AG04450 (cell line): Measurements from ENCODE around the gene TSR1. TPM values are rescaled to one million over a fixed set of nuclear protein-coding genes. Genes with fewer than 3 reads are reported as not detected.

Source experiments
- CTCF ChIA-PET: fragments of 300-600, 350-600 bp; formaldehyde crosslinking; extraction: SDS; loops from one replicate; lab custom pipeline; 2022; ENCODE audit warnings: antibody characterized with exemption, inconsistent platforms; lab: Charles Lee
- POLR2A ChIA-PET: fragments of 350-600 bp; formaldehyde crosslinking; extraction: SDS; loops from one replicate; lab custom pipeline; 2021; ENCODE audit warnings: antibody characterized with exemption, inconsistent platforms; lab: Yijun Ruan, JAX
- DNase-seq: peaks from one replicate; pipeline ENCODE4 v3.0.0-alpha.2; 2011; ENCODE audit warnings: low read depth, low spot score
- H3K27ac ChIP-seq: one replicate; pipeline ENCODE4 v1.5.1; 2012; ENCODE audit warnings: low read depth, low read length, control low read depth
- H3K27me3 ChIP-seq: one replicate; pipeline ENCODE4 v1.6.0; 2012; ENCODE audit warnings: low read length; ENCODE audit not compliant: control insufficient read depth, insufficient read depth
- H3K4me3 ChIP-seq: 2 replicates; pipeline ENCODE4 v1.5.1; 2011; ENCODE audit warnings: mild to moderate bottlenecking, low read depth, low read length, control low read depth
- H3K9me3 ChIP-seq: 2 replicates; pipeline ENCODE4 v1.5.1; 2012; ENCODE audit warnings: low read length; ENCODE audit not compliant: control insufficient read depth, insufficient read depth
- CTCF ChIP-seq: IDR thresholded peaks from 2 replicates; pipeline ENCODE4 v1.5.1; 2011; ENCODE audit warnings: low read depth, low read length, control low read depth, inconsistent platforms
- polyA minus RNA-seq: library from RNA; depleted of rRNA, polyadenylated mRNA; stranded (reverse); fragments of >200 nt; gene quantifications from 2 replicates; pipeline ENCODE4 v1.2.3, GENCODE V29; 2011; rRNA and poly(A)+ RNA removed
- polyA plus RNA-seq: library from polyadenylated mRNA; depleted of rRNA; stranded (reverse); fragments of >200 nt; gene quantifications from 2 replicates; pipeline ENCODE4 v1.2.3, GENCODE V29; 2011; rRNA removed

TSR1 gene
- 15.1 and 15.5 TPM in 2 replicates for polyA plus RNA-seq
- polyA minus RNA-seq = 18.6 and 22.8 TPM in 2 replicates

GRCh38 chr17:2336215-2336851 lies at the start of gene TSR1:
TSS of gene TSR1 (minus strand) at chr17:2336457. CDS start at chr17:2336427, 30 bp downstream.
- TF ChIP-seq CTCF = peak; percentile 36
- Histone ChIP-seq H3K9me3 (peaks cover 3% of the 10 kb centered on the region; the same call in 1 of the 2 replicates), H3K4me3 (peak within 1 kb of the TSS; percentile 95), H3K27ac (peak within 1 kb of the TSS; percentile 31), H3K27me3 (no peaks in the 10 kb centered on the region)
- peak; percentile 68 for DNase-seq
- CTCF ChIA-PET = interaction anchor here (0.7 to 3.6 kb wide), 4 partner anchors 17 to 282 kb away, joined by 3 to 14 read pairs (median 7); partner anchors contain the start of gene HIC1
- POLR2A ChIA-PET = interaction anchor here (0.6 to 1.6 kb wide), 14 partner anchors 12 to 620 kb away, joined by 3 to 7 read pairs (median 4); partner anchors contain the start of genes SMG6 and SRR

- POLR2A ChIA-PET = no interaction called here
- Histone ChIP-seq H3K4me3 (no peak overlapping the region), H3K27me3 (no peaks in the 10 kb centered on the region), H3K27ac (no peak overlapping the region), H3K9me3 (no peaks in the 10 kb centered on the region; the same call in 1 of the 2 replicates)
- CTCF ChIA-PET = interaction anchor here (5.8 kb wide), 1 partner anchor 29 kb away, joined by 320 read pairs; no protein-coding TSS in a partner anchor
- DNase-seq = no peak
- no peak for TF ChIP-seq CTCF
Observed at GRCh38 chr17:2385240-2386210, 49.3 kb upstream of the TSR1 start.

- TF ChIP-seq CTCF = no peak
- H3K27ac ChIP-seq = no peak overlapping the region
- no peak for DNase-seq
- POLR2A ChIA-PET = interaction anchor here (0.6 to 2.5 kb wide), 2 partner anchors 8 to 21 kb away, joined by 3 to 31 read pairs; no protein-coding TSS in a partner anchor
- no peaks in the 10 kb centered on the region for H3K27me3 ChIP-seq
- no peak overlapping the region for H3K4me3 ChIP-seq
- H3K9me3 ChIP-seq = no peaks in the 10 kb centered on the region; the same call in 1 of the 2 replicates
- CTCF ChIA-PET = interaction anchor here (5.8 kb wide), 1 partner anchor 30 kb away, joined by 320 read pairs; no protein-coding TSS in a partner anchor
Observed at GRCh38 chr17:2384439-2385127, 48.3 kb upstream of the TSR1 start.

- no peak for TF ChIP-seq CTCF
- POLR2A ChIA-PET = interaction anchor here (2.5 to 2.9 kb wide), 2 partner anchors 9 to 32 kb away, joined by 18 to 31 read pairs; no protein-coding TSS in a partner anchor
- H3K27ac ChIP-seq = no peak overlapping the region
Observed at GRCh38 chr17:2383628-2384167, 47.4 kb upstream of the TSR1 start.

More at GRCh38 chr17:2383628-2384167, 47.4 kb upstream of the TSR1 start:
- no peak overlapping the region for H3K4me3 ChIP-seq
- DNase-seq = no peak
- H3K9me3 ChIP-seq = no peaks in the 10 kb centered on the region; the same call in 1 of the 2 replicates
- no peaks in the 10 kb centered on the region for H3K27me3 ChIP-seq
- CTCF ChIA-PET = interaction anchor here (0.9 to 5.8 kb wide), 11 partner anchors 9 to 324 kb away, joined by 3 to 320 read pairs (median 7); partner anchors contain the start of genes SGSM2 and TSR1
